ENCODE measurements around the gene C16orf90. TPM values are rescaled to one million over a fixed set of nuclear protein-coding genes. Genes with fewer than 3 reads are reported as not detected.

C16orf90 gene
- total RNA-seq, 2 donors from 2014 or later: not detected

- Mint-ChIP-seq H3K27ac (no peak overlapping the region), H3K36me3 (ENCODE audit: low read depth) (peaks cover 14% of the 10 kb centered on the region), H3K27me3 (ENCODE audit: insufficient read depth) (no peaks in the 10 kb centered on the region), H3K4me1 (peaks cover 11% of the 10 kb centered on the region), H3K9me3 (peaks cover 6% of the 10 kb centered on the region), H3K4me3 (no peak overlapping the region)
- Histone ChIP-seq H3K36me3 (ENCODE audit: control insufficient read depth, insufficient read depth, low read length) (no peaks in the 10 kb centered on the region), H3K4me1 (ENCODE audit: control insufficient read depth, insufficient read depth, low read length) (peaks cover 3% of the 10 kb centered on the region), H3K9ac (ENCODE audit: extremely low read depth, low read length, poor library complexity, severe bottlenecking) (no peak overlapping the region), H3K27ac (ENCODE audit: low read depth, low read length) (no peak overlapping the region), H3K4me3 (ENCODE audit: low read length) (no peak overlapping the region), H3K9me3 (ENCODE audit: control insufficient read depth, low read length) (no peaks in the 10 kb centered on the region), H3K27me3 (ENCODE audit: control insufficient read depth, insufficient read depth, low read length, poor library complexity, severe bottlenecking) (no peaks in the 10 kb centered on the region)
- no peak for TF ChIP-seq CTCF (conservative IDR thresholded peaks at IDR 0.05)
- 96% methylated on average over 9 to 10 of the region's 10 CpGs for WGBS, 2 experiments (ENCODE audit: insufficient coverage in 1 of 2, insufficient read length in 1 of 2)
- DNase-seq: no peak
These were observed 40.6 kb downstream of the C16orf90 start for GRCh38 chr16:3454631-3455147.

- Mint-ChIP-seq H3K36me3 (ENCODE audit: low read depth) (peaks cover 19% of the 10 kb centered on the region), H3K27me3 (ENCODE audit: insufficient read depth) (no peaks in the 10 kb centered on the region), H3K9me3 (peaks cover 8% of the 10 kb centered on the region), H3K4me1 (peaks cover 5% of the 10 kb centered on the region), H3K4me3 (no peak overlapping the region), H3K27ac (no peak overlapping the region)
- Histone ChIP-seq H3K4me3 (ENCODE audit: low read length) (no peak overlapping the region), H3K4me1 (ENCODE audit: control insufficient read depth, insufficient read depth, low read length) (no peaks in the 10 kb centered on the region), H3K9me3 (ENCODE audit: control insufficient read depth, low read length) (no peaks in the 10 kb centered on the region), H3K27me3 (ENCODE audit: control insufficient read depth, insufficient read depth, low read length, poor library complexity, severe bottlenecking) (no peaks in the 10 kb centered on the region), H3K9ac (ENCODE audit: extremely low read depth, low read length, poor library complexity, severe bottlenecking) (no peak overlapping the region), H3K27ac (ENCODE audit: low read depth, low read length) (no peak overlapping the region), H3K36me3 (ENCODE audit: control insufficient read depth, insufficient read depth, low read length) (peaks cover 4% of the 10 kb centered on the region)
- TF ChIP-seq CTCF (conservative IDR thresholded peaks at IDR 0.05): peak; percentile 28
- WGBS, 2 experiments (ENCODE audit: insufficient coverage in 1 of 2, insufficient read length in 1 of 2): 85 to 91% methylated on average over 5 of the region's 5 CpGs
- peak; percentile 80 for DNase-seq
These were observed 41.2 kb downstream of the C16orf90 start for GRCh38 chr16:3454093-3454492.

- peak overlapping the region; percentile 85 for H3K4me3 Mint-ChIP-seq
- peak overlapping the region; percentile 97 for H3K4me3 ChIP-seq (ENCODE audit: low read length)
- 39 to 76% methylated on average over 5 to 10 of the region's 10 CpGs for WGBS, 2 experiments (ENCODE audit: insufficient coverage in 1 of 2, insufficient read length in 1 of 2)
- peak overlapping the region; percentile 76 for H3K9ac ChIP-seq (ENCODE audit: extremely low read depth, low read length, poor library complexity, severe bottlenecking)
- peaks cover 36% of the 10 kb centered on the region for H3K9me3 Mint-ChIP-seq
- no peak for TF ChIP-seq CTCF (conservative IDR thresholded peaks at IDR 0.05)
- H3K36me3 ChIP-seq (ENCODE audit: control insufficient read depth, insufficient read depth, low read length): peaks cover 22% of the 10 kb centered on the region
- H3K4me1 Mint-ChIP-seq: peaks cover 2% of the 10 kb centered on the region
- H3K4me1 ChIP-seq (ENCODE audit: control insufficient read depth, insufficient read depth, low read length): no peaks in the 10 kb centered on the region
- peak overlapping the region; percentile 96 for H3K27ac Mint-ChIP-seq
- peaks cover 9% of the 10 kb centered on the region for H3K9me3 ChIP-seq (ENCODE audit: control insufficient read depth, low read length)
- DNase-seq: peak; percentile 67
- peak overlapping the region; percentile 64 for H3K27ac ChIP-seq (ENCODE audit: low read depth, low read length)
- H3K27me3 Mint-ChIP-seq (ENCODE audit: insufficient read depth): peaks cover 12% of the 10 kb centered on the region
- H3K36me3 Mint-ChIP-seq (ENCODE audit: low read depth): peaks cover 34% of the 10 kb centered on the region
- no peaks in the 10 kb centered on the region for H3K27me3 ChIP-seq (ENCODE audit: control insufficient read depth, insufficient read depth, low read length, poor library complexity, severe bottlenecking)
These were observed 51.3 kb downstream of the C16orf90 start for GRCh38 chr16:3444032-3444388.

Small RNAs within 50 kb of the gene (microRNA-seq; reads per million reads assigned to microRNA genes)
- gene MIR6126 (ENCODE audit: borderline microRNAs expressed): not detected

Other genes starting within 250 kb of the C16orf90 start
- not detected for gene MEFV, start 238.9 kb downstream of the C16orf90 start, total RNA-seq
- gene ZNF263, start 212.0 kb downstream of the C16orf90 start, total RNA-seq: 10 to 100 TPM; 25.3 to 31.6 TPM
- 1 to 10 TPM; 2.8 to 5.9 TPM for gene TIGD7, start 190.1 kb downstream of the C16orf90 start, total RNA-seq
- 10 to 100 TPM; 23.0 to 44.0 TPM for gene ZNF75A, start 190.0 kb downstream of the C16orf90 start, total RNA-seq
- not detected for gene OR2C1, start 139.6 kb downstream of the C16orf90 start, total RNA-seq
- 10 to 100 TPM; 19.8 to 24.1 TPM for gene ZSCAN32, start 94.5 kb downstream of the C16orf90 start, total RNA-seq
- 10 to 100 TPM; 11.0 to 13.5 TPM for gene ZNF174, start 94.3 kb downstream of the C16orf90 start, total RNA-seq
- gene ZNF597, start 52.0 kb downstream of the C16orf90 start, total RNA-seq: 1 to 10 TPM; 2.0 to 3.1 TPM
- gene NAA60, start 51.8 kb downstream of the C16orf90 start, total RNA-seq: 10 to 100 TPM; 54.5 to 61.8 TPM
- 10 to 100 TPM; 27.4 to 36.8 TPM for gene CLUAP1, start 5.5 kb upstream of the C16orf90 start, total RNA-seq
- gene NLRC3, start 81.9 kb upstream of the C16orf90 start, total RNA-seq: under 1 TPM; 0.11 to 0.18 TPM
- 10 to 100 TPM; 11.0 to 15.9 TPM for gene SLX4, start 116.1 kb upstream of the C16orf90 start, total RNA-seq
- gene DNASE1, start 159.2 kb upstream of the C16orf90 start, total RNA-seq: 10 to 100 TPM; 31.2 to 32.2 TPM
- gene TRAP1, start 222.0 kb upstream of the C16orf90 start, total RNA-seq: 100 to 1,000 TPM; 144 to 156 TPM